ENCODE results near the gene NRSN2.
"Not testable (repeated sequence)": the region's sequence is repeated elsewhere in the genome, so short reads cannot be mapped to it uniquely, and the experiment has no call there.

Gene NRSN2

DNA sequence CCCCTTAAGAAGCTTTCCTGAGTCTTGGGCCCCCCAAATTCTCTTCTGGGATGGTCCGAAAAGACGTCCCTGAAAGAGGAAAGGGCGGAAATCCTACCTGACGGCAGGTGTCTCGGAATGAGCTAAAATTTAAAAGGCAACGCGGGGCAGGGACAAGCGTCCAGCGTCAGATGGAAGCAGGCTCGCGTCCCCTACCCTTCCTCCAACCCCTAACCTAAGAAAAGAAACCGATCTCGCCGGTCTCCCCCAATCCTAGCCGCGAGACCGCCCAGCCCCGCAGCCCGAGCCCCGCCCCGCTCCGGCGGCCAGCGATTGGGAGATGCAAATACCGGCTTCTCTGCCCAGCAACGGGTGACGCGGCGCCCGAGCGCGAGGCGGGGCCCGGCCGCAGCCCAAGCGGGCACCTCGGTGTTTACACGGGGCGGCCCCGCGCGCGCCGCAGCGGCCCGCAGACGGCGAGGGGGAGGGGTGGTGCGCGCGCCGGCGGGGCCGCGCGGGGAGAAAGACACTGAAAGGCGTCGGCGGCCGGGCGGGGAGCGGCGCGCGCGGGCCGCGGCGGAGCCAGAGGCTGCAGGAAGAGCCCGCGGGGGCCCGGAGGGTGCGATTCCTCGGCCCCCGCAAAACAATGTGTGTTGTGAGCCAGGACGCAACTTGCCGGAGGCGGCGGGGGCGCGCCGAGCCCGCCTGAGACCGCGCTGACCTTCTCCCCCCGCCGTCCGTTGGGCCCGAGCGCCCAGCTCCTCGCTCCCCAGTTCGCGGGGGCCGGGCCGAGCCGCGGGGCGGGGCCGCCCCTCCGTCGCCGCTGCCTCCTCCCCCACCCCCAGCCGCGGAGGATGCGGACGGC, 21.6 kb upstream of the NRSN2 start, which contains the start of gene SOX12:
SOX12 (plus strand) TSS at position 508 of the 844 bp plus-strand sequence. CDS start 373 bp downstream, outside the sequence.
- peak; percentile 97 for DNase-seq

DNA sequence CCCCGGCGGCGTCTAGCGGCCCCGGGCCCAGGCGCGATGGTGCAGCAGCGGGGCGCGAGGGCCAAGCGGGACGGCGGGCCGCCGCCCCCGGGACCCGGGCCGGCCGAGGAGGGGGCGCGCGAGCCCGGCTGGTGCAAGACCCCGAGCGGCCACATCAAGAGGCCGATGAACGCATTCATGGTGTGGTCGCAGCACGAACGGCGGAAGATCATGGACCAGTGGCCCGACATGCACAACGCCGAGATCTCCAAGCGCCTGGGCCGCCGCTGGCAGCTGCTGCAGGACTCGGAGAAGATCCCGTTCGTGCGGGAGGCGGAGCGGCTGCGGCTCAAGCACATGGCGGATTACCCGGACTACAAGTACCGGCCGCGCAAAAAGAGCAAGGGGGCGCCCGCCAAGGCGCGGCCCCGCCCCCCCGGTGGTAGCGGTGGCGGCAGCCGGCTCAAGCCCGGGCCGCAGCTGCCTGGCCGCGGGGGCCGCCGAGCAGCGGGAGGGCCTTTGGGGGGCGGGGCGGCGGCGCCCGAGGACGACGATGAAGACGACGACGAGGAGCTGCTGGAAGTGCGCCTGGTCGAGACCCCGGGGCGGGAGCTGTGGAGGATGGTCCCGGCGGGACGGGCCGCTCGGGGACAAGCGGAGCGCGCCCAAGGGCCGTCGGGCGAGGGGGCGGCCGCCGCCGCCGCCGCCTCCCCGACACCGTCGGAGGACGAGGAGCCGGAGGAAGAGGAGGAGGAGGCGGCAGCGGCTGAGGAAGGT, 20.8 kb upstream of the NRSN2 start:
- DNase-seq = peak; percentile 30

DNA sequence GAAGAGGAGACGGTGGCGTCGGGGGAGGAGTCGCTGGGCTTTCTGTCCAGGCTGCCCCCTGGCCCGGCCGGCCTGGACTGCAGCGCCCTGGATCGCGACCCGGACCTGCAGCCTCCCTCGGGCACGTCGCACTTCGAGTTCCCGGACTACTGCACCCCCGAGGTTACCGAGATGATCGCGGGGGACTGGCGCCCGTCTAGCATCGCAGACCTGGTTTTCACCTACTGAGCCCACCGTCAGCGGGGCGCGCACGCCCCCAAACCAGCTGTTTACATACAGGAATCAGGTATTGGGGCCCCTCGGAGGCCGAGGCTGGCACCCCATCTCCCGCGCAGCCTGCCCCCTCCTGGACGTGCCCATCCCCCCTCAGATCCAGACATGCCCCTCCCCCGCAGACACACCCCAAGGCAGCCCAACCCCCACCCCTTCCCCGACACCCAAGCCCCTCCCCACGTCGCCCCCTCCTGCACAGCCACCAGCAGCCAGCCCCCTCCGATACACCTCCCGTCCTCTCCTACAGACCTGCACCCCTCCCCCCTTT, 20.2 kb upstream of the NRSN2 start:
- no peak for DNase-seq

DNA sequence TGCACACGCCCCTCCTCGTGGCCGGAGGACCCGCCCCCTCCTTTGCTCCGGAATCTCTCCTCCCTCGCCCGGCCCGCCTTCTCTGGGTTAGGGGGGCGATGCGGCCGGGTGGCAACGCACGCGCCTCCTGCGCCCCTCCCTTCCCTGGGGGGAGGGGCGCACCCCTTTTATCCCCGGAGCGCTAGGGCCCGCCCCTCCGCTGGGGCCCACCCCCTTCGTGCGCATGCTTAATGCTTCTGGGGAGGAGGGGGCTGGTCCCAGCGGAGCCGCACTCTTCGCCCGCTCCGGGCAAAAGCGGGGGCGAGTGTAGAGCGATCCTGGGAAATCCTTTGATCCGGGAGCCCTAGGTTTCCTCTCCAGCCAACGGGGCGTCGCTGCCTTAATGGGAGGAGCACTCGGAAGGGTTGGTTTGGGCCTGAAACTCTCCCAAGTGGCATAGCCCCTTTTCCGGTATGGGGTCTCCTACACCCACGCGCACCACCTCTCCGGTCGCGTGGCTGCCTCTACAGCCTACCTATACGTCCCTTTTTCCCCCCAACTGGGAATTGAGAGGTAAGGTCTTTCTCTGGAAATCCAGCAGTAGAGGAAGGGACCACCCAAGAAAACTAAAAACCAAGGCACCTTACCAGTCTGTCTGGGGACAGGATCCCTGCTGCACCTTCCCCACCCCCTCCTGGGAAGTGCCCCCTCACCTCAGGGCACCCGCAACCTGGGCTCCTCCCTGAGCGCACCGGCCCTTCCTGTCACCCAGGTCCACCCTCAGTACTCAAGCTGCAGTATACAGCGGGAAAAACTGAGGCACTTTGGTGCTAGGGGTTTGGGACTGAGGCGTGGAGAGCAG, 19.5 kb upstream of the NRSN2 start:
- DNase-seq = peak; percentile 94

DNA sequence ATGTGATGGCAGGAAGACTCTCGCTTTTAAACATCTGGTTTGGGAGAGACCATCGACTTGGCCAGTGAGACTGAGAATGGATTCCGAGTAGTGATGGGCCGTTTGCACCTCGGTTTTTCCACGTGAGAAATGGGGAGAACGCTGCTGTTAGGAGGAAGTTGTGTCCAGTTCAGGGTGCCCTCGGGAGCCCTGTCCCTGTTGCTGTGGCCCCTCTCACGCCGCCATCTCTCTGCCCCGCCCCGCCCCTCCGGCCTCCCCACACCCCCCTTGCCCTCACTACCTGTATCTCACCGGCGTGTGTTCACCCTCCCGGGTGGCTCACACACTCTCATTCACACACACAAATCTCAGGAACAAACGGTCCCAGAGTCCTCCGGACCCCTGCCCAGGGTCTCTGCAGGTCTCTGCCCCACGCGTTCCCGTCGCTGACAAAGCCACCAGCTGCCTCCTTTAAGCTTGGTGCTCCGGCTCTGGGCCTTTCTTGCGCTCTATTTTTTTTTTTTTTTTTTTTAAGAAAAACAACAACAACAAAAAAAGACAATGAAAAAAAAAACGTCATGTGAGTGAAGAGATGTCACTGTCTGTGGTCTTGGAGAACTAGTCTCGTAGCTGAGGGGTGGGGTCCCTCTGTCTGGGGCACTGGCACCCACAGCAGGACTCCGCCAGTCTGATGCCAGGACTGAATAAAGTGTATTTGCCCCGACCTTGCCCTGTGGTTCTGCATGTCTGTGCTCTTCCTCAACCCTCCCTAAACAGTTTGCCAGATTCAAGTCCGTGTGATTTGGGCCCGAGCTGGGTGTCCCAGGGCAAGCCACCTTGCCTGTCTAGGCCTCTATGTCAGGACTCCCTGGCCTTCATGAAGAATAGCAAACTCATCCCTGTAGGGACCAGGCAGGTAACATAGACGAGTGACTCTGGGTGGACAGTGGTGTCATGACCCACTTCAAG, 18.6 kb upstream of the NRSN2 start:
- DNase-seq = no peak

DNA sequence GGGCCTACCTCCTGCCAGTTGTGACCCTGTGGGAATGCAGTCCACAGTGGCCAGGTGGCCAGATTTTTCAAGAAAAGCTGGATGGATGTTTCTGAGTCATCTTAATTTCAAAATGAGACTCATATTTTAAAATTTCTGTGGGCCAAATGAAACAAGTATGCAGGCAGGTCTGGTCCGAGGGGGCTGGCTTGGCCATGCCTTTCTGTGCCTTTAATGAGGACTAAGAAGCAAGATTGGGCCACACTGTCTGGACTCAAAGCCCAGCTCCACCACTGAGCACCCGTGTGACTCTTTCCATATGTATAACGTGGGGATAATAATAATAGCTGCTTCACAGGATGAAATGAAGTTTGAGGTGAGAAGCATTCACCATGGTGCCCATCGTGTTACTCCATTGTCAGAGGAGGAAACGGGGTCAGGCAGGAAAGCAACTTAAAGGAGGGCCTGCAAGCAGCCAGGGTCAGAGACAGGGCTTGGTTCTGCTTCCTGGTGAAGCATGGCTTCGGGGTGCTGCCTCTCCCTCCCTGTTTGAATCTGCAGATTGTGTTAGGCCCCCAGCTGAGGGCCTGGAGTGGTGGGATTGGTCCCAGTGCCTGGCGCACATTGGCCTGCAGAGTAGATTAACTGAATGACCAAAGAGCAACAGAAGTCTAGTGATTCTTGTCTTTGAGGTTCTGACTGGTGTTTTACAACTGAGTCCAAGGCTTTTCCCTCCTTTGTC, 17.8 kb upstream of the NRSN2 start:
- DNase-seq = no peak

DNA sequence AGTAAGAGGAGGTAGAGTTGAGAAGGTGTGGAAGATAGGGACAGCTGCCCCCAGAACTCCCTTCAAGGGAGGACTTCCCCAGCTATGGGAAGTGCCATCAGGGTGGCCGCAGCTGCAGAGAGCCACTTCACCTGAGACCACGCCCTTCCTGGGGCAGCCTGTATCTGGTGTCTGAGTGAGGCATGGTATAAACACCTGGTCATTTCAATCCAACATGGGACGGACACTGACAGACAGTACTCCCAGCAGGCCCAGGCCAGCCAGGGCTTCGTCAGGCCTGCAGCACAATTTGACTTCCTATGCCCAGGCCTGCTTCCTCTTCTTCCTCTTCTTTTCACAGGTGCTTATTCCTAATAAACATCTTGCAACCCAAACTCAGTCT, 17.1 kb upstream of the NRSN2 start:
- DNase-seq = no peak

DNA sequence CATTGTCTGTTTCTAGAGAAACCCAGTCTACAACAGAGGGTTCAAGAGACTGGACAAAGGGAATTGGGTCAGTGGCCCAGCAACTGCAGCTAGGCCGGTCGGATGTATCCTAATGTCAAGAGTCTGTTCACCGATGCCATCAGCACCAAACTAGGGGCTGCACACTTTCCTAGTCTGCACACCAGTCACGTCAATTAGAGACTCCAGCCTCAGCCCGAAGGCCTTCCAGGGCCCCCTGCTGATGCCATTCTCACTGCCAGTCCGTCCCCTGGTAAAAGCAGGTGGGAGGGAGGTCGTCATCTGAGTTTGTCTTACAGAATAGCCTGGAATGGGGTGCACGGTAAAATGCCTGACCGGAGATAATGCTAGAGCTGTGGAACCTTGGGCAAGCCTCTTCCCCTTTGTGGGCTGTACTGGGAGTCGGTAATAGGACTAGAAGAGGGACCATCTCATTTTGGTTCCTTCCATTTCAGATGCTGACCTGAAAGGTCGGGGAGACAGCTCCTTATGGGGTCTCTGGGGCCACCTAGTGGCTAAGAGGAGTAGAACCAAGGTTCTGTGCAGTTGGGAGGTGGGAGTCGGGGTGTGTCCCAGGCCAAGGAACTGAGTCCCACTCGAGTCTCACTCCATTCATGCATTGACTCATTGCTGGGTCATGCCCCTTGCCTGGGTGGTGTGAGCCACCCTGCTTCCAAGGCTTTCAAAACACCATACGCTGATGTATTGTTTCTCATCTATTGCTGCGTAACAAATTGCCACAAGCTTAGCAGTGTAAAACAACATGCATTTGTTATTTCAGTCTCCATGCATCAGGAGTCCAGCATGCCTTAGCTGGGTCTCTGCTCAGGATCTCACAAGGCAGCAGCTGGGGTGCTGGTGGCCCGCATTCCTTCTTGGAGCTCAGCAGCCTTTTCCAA, 16.4 kb upstream of the NRSN2 start:
- DNase-seq = peak; percentile 64

DNA sequence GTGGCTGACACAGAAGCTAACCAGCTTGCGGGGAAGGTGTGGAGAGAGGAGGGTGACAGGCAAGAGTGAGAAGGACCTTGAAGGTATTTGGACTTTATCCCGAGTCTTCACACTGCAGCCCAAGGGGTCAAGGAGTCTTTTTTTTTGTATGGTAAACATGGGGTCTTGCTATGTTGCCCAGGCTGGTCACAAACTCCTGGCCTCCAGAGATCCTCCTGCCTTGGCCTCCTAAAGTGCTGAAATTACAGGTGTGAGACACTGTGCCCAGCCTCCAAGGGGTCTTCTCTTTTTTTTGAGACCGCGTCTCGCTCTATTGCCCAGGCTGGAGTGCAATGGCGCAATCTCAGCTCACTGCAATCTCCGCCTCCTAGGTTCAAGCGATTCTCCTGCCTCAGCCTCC, 12.3 kb upstream of the NRSN2 start:
- no peak for DNase-seq

DNA sequence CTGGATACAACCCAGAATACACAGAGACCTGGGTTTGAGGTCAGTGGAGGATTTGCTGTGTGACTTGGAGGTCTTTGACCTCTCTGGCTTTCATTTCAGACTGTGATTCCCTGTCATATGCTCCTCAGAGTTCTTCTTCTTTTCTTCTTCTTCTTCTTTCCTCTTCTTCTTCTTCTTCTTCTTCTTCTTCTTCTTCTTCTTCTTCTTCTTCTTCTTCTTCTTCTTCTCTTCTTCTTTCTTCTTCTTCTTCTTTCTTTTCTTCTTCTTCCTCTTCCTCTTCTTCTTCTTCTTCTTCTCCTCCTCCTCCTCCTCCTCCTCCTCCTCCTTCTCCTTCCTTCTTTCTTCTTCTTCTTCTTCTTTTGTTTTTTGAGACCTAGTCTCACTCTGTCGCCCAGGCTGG, 10.9 kb upstream of the NRSN2 start:
- not testable (repeated sequence) for DNase-seq

DNA sequence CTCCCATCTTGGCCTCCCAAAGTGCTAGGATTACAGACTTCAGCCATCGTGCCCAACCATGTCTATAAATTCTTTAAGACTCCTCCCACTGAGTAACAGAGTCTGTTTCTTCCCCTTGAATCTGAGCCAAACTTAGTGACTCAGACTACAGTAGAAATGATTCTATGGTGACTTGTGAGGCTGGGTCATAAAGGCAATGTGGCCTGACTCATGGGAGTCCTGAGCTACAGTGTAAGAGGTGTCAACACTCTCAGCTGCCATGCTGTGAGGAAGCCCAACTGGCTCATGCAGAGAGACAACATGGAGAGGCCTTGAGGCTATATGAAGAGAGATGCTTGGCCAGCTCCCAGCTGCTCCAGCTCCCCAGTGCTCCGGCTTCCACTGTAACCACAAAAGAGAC, 5.2 kb upstream of the NRSN2 start:
- no peak for DNase-seq

DNA sequence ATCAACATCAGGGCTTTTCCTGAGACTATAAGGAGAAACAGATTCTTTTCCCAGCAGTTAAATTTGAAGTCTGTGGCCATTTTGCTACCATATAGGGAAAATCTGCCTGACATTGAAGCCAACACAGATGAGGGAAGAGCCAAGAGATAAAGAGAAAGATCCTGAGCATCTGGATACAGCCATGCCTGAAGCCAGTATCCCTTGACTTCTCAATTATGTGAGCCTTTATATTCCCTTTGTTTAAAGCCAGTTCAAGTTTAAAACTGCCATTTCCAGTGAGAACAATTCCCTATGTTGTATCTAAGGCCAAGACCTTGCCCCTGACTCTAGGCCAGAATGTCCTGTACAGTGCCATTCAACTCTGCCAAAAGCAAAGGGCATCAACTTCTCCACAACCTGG, 3.8 kb upstream of the NRSN2 start:
- DNase-seq = no peak

DNA sequence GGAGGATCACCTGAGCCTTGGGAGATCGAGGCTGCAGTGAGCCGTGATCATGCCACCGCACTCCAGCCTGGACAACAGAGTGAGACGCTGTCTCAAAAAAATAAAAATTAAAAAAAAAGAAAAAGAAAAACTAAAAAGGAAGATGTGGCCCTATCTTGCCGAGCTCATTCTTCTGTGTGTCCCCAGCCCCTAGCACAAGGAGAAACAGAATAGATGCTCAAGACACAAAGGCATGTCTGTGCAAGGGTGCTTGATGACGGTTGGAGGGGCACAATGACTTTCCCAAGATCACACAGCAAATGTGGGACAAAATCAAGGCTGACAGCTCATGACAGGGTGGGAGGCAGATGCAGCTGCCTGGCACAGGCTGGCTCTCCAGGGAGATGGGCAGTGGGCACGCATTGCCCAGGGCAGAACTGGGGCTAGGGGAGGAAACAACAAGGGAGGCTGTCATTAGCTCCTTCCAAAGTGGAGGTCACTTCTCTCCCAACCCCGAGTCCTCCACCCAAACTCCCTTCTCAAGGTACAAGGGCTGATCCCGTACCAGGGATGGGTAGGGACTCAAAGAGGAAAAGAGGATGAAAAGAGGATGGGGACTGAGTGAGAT, 775 bp upstream of the NRSN2 start:
- no peak for DNase-seq

DNA sequence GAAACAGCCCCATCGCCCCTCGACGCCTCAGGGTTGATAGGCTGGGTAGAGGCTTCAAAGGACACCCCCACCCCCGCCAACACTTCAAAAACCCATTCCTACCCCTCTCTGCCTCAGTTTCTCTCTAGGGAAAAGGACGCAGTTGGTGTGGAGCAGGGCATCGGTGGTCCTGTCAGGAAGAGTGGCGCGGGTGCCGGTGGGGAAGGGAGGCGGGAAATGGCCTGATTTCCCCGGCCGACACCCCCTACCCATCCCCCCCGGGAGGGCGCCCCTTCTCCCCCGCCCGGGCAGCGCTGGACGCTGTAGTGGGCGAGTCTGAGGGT, 367 bp downstream of the NRSN2 start:
- DNase-seq = no peak

DNA sequence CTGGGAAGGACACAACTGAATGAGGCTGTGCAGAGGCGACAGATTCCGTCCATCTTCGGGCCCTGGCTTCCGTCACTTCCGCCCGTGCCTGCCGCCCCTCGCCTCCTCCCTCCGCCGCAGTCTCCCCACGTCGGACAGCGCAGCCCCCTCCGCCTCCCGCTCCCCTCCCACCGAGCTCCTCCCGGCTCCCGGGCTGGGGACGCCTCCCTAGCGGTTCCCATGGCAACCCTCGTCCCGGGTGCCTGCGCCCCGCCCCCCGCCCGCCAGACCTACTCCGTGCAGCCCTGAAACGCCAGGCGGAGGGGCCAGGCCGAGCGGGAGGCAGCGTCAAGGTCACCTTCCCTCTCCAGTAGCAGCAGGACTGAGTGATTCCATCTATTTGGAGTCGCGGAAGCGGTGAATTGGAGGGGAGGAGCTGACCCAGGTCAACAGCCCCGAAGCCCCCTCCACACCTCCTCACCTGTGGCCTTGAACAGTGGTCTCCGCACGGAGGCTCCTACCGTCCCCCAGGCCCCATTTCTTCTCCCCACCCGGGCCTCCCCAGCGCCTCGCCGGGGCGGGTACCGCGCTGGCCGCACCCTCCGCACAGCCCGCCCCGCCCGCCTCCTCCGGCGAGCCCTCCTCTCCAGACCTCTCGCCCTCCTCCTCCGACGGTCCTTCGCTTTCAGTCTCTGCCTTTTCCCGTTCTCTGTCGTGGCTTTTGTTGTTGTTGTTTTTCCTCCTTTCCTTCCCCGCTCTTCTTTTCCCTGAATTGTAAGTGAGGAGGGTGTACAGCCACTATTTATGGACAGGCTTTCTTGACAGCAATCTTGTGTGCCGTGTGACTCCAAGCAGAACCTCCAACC, 951 bp downstream of the NRSN2 start:
- peak; percentile 96 for DNase-seq

DNA sequence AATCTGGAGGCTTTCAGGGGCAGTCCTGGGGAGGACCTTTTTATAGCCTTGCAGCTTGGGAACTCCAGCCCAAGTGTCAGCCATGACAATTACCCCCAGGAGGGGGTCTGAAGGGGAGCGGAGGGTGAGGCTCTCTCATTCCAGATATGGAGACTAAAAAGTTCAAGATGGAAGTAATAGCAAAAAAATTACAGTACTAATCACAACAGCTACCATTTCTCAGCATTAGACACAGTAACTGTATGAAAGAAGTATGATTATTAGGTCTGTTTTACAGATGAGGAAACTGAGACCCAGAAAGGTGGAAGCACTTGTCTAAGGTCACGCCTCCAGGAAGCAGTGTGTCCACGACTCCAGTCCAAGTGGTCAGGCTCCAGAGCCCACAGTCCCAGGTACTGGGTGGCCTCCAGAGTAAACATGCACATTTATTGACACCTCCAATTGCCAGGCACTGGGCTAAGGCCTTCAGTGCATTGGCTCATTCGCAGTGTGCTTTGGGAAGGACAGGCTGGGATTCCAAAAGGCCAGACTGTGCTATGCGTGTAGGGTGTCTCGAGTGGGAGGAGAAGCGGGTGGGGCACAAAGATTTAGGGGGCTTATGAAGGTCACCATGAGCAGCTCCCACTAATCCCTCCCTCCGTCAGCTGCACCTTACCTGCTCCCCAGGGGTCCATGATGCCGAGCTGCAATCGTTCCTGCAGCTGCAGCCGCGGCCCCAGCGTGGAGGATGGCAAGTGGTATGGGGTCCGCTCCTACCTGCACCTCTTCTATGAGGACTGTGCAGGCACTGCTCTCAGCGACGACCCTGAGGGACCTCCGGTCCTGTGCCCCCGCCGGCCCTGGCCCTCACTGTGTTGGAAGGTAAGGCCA, 2.3 kb downstream of the NRSN2 start:
- no peak for DNase-seq

DNA sequence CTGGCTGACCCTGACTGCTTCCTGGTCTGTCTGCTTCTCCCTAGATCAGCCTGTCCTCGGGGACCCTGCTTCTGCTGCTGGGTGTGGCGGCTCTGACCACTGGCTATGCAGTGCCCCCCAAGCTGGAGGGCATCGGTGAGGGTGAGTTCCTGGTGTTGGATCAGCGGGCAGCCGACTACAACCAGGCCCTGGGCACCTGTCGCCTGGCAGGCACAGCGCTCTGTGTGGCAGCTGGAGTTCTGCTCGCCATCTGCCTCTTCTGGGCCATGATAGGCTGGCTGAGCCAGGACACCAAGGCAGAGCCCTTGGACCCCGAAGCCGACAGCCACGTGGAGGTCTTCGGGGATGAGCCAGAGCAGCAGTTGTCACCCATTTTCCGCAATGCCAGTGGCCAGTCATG, 6.3 kb downstream of the NRSN2 start:
- DNase-seq = no peak
